ENCODE results near the gene ANXA2. TPM values are rescaled to one million over a fixed set of nuclear protein-coding genes. Genes with fewer than 3 reads are reported as not detected.
A peak's percentile ranks its signal among the peaks of the same experiment; 100 is the strongest.

Gene ANXA2
- total RNA-seq, 2 donors from 2014 or later: 355 to 392 TPM

DNA sequence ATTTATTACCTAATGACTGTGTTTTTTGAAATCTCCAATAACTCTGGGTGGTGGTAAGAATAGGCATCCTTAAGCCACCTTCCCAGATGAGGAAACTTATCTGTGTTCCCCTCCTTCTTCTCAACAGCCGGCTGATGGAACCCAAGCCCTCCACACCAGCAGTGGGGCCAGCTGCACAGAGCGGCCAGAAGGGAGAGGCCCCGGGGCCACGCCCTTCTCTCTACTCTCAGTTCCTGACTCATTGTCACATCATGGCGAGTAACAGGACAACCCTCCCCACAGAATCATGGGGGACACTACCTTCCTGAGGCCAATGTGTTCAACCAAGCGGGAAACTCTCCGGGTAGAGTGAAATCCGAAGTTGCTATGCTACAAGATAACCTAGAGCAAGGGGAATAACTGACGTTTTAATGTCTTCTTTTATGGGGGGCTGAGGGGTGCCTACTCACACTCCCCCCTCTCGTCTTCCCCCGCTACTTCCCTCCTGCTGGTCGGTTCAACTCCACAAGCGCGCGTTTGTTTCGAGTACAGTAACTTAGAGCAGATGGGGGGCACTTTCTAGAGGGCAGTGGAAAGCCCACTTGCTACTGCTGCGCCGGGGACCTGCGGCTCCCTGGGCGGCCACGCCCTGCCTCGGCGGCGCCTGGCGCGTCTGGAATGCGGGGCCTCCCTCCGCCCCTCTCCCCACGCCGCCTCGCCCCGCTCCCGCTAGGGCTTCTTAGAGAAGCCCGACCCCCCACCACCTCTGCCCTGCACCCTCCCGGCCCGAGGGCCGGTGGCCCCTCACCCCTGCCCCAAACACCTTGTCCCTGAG is 621 bp downstream of the ANXA2 start:
- WGBS, 2 experiments (ENCODE audit: insufficient coverage in 1 of 2, insufficient read length in 1 of 2): 2 to 4% methylated on average over 18 to 37 of the region's 37 CpGs
- peaks cover 25% of the 10 kb centered on the region for H3K27me3 Mint-ChIP-seq (ENCODE audit: insufficient read depth)
- no peaks in the 10 kb centered on the region for H3K9me3 Mint-ChIP-seq
- no peaks in the 10 kb centered on the region for H3K27me3 ChIP-seq (ENCODE audit: control insufficient read depth, insufficient read depth, low read length, poor library complexity, severe bottlenecking)
- no peak for TF ChIP-seq CTCF (conservative IDR thresholded peaks at IDR 0.05)
- H3K27ac Mint-ChIP-seq: peak overlapping the region; percentile 93
- H3K4me1 ChIP-seq (ENCODE audit: control insufficient read depth, insufficient read depth, low read length): peaks cover 30% of the 10 kb centered on the region
- H3K36me3 ChIP-seq (ENCODE audit: control insufficient read depth, insufficient read depth, low read length): peaks cover 32% of the 10 kb centered on the region
- peak overlapping the region; percentile 98 for H3K4me3 ChIP-seq (ENCODE audit: low read length)
- peak overlapping the region; percentile 67 for H3K27ac ChIP-seq (ENCODE audit: low read depth, low read length)
- peak; percentile 83 for DNase-seq
- peaks cover 42% of the 10 kb centered on the region for H3K4me1 Mint-ChIP-seq
- H3K9ac ChIP-seq (ENCODE audit: extremely low read depth, low read length, poor library complexity, severe bottlenecking): peak overlapping the region; percentile 96
- peak overlapping the region; percentile 86 for H3K4me3 Mint-ChIP-seq
- H3K36me3 Mint-ChIP-seq (ENCODE audit: low read depth): peaks cover 18% of the 10 kb centered on the region
- no peaks in the 10 kb centered on the region for H3K9me3 ChIP-seq (ENCODE audit: control insufficient read depth, low read length)

DNA sequence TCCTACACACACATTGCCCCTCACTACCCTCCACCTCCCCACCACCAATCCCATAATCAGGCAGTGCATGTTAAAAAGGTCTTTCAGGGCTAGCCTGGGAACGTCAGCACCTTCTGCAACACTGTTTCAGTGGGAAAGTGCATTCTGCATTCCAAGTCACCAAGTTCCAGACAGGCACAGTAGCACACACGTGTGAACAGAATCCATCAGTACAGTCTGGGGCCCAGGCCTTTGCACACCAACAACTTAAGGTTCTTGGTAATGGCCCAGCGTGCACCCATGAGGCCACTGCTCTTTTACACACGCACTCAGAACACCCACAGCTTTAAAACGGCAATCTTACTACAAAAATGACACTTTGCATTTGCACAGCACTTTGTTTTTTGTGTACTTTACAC is 1.2 kb downstream of the ANXA2 start:
- peak overlapping the region; percentile 96 for H3K9ac ChIP-seq (ENCODE audit: extremely low read depth, low read length, poor library complexity, severe bottlenecking)
- WGBS, 2 experiments (ENCODE audit: insufficient coverage in 1 of 2, insufficient read length in 1 of 2): 59 to 62% methylated on average over 5 of the region's 5 CpGs
- no peak for TF ChIP-seq CTCF (conservative IDR thresholded peaks at IDR 0.05)

DNA sequence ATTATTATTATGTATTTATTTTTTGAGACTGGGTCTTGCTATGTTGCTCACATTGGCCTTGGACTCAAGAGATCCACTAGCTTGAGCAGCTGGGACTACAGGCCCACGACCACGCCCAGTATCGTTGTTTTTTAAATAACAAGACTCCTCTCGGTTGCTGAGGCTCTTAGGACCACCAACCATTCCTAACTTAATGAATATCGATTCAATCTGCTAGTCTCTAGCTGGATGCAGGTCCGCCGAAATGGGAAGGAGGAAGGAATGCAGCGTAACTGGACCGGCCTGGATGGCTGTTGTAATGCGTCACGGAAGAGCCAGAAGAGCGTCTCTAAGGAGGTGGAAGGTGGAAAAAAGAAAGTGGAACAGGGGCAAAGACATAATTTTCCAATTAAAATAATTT is 1.7 kb downstream of the ANXA2 start:
- H3K27me3 Mint-ChIP-seq (ENCODE audit: insufficient read depth): peaks cover 25% of the 10 kb centered on the region
- H3K36me3 ChIP-seq (ENCODE audit: control insufficient read depth, insufficient read depth, low read length): peaks cover 32% of the 10 kb centered on the region
- no peak for TF ChIP-seq CTCF (conservative IDR thresholded peaks at IDR 0.05)
- DNase-seq: no peak
- H3K4me1 Mint-ChIP-seq: peaks cover 51% of the 10 kb centered on the region
- peaks cover 30% of the 10 kb centered on the region for H3K4me1 ChIP-seq (ENCODE audit: control insufficient read depth, insufficient read depth, low read length)
- H3K27me3 ChIP-seq (ENCODE audit: control insufficient read depth, insufficient read depth, low read length, poor library complexity, severe bottlenecking): no peaks in the 10 kb centered on the region
- no peak overlapping the region for H3K27ac ChIP-seq (ENCODE audit: low read depth, low read length)
- peak overlapping the region; percentile 86 for H3K4me3 Mint-ChIP-seq
- no peak overlapping the region for H3K27ac Mint-ChIP-seq
- peaks cover 18% of the 10 kb centered on the region for H3K36me3 Mint-ChIP-seq (ENCODE audit: low read depth)
- peak overlapping the region; percentile 98 for H3K4me3 ChIP-seq (ENCODE audit: low read length)
- no peaks in the 10 kb centered on the region for H3K9me3 ChIP-seq (ENCODE audit: control insufficient read depth, low read length)
- H3K9me3 Mint-ChIP-seq: no peaks in the 10 kb centered on the region
- WGBS, 2 experiments (ENCODE audit: insufficient coverage in 1 of 2, insufficient read length in 1 of 2): 85 to 91% methylated on average over 5 to 12 of the region's 12 CpGs
- H3K9ac ChIP-seq (ENCODE audit: extremely low read depth, low read length, poor library complexity, severe bottlenecking): peak overlapping the region; percentile 96

More for the DNA sequence above, 1.2 kb downstream of the ANXA2 start:
- Histone ChIP-seq H3K27ac (ENCODE audit: low read depth, low read length) (no peak overlapping the region), H3K4me3 (ENCODE audit: low read length) (peak overlapping the region; percentile 98), H3K9me3 (ENCODE audit: control insufficient read depth, low read length) (no peaks in the 10 kb centered on the region), H3K36me3 (ENCODE audit: control insufficient read depth, insufficient read depth, low read length) (peaks cover 32% of the 10 kb centered on the region), H3K4me1 (ENCODE audit: control insufficient read depth, insufficient read depth, low read length) (peaks cover 30% of the 10 kb centered on the region), H3K27me3 (ENCODE audit: control insufficient read depth, insufficient read depth, low read length, poor library complexity, severe bottlenecking) (no peaks in the 10 kb centered on the region)
- peaks cover 25% of the 10 kb centered on the region for H3K27me3 Mint-ChIP-seq (ENCODE audit: insufficient read depth)
- peak overlapping the region; percentile 86 for H3K4me3 Mint-ChIP-seq
- H3K4me1 Mint-ChIP-seq: peaks cover 47% of the 10 kb centered on the region
- H3K27ac Mint-ChIP-seq: peak overlapping the region; percentile 93
- peaks cover 18% of the 10 kb centered on the region for H3K36me3 Mint-ChIP-seq (ENCODE audit: low read depth)
- DNase-seq: no peak
- H3K9me3 Mint-ChIP-seq: no peaks in the 10 kb centered on the region

Measured in endodermal cell (in vitro differentiated cells).